Occipital lobe (tissue), 2 donors: ENCODE measurements around the gene CTBP2. TPM values are rescaled to one million over a fixed set of nuclear protein-coding genes. Genes with fewer than 3 reads are reported as not detected.

ENCODE experiments used
- DNase-seq: peaks from one replicate; lab custom pipeline; 2025; lab: John Stamatoyannopoulos, UW
- total RNA-seq: library from RNA; depleted of rRNA; stranded (reverse); fragments of >200 nt; gene quantifications from one replicate; pipeline ENCODE4 v1.2.3, GENCODE V29; 2014

CTBP2 gene
- total RNA-seq, 1 donor from 2014 or later = 52.9 TPM

- no peak for DNase-seq
Observed at GRCh38 chr10:125106586-125106985, 53.8 kb downstream of the CTBP2 start.

- no peak for DNase-seq
Observed at GRCh38 chr10:125105706-125106255, 54.6 kb downstream of the CTBP2 start.

DNA sequence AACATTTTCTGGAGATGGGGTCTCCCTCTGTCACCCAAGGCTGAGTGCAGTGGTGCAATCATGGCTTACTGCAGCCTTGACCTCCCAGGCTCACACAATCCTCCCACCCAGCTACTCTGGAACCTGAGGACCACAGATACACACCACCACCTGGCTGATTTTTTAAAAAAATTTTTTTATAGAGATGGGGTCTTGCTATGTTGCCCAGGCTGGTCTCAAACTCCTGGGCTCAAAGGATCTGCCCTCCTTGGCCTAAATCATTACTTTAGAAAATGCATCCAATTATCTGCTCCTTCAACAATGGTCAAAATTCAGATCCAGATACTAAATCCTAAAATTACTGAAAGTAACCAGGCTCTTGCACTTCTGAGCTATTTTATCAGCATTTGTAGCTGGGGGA lies 55.2 kb downstream of the CTBP2 start:
- no peak for DNase-seq

GRCh38 chr10:125104559-125104958 lies 55.8 kb downstream of the CTBP2 start:
- DNase-seq = no peak

GRCh38 chr10:125103924-125104323 lies 56.4 kb downstream of the CTBP2 start:
- DNase-seq = no peak

- DNase-seq = no peak
Observed at GRCh38 chr10:125103466-125103865, 56.9 kb downstream of the CTBP2 start.

- no peak for DNase-seq
Observed at GRCh38 chr10:125102821-125103220, 57.5 kb downstream of the CTBP2 start.

DNA sequence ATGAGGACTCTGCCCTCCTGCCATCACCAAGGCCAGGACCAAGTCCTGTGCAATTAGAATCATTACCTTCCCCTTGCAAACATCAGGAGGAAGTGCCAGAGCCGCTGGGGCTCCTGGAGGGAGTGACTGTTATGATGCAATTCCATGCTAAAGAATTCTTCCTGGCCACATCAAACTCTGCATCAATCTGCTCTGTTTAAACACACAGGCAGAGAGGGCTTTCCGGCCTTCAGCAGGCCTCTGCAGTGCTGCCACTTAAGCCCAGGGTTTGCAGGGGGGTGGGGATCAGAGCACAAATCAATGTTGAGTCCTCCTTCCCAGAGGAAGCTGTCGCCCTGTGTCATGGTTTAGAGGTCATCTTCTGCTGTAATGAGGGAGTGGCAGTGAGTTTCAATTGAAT lies 58.1 kb downstream of the CTBP2 start:
- DNase-seq = no peak

DNA sequence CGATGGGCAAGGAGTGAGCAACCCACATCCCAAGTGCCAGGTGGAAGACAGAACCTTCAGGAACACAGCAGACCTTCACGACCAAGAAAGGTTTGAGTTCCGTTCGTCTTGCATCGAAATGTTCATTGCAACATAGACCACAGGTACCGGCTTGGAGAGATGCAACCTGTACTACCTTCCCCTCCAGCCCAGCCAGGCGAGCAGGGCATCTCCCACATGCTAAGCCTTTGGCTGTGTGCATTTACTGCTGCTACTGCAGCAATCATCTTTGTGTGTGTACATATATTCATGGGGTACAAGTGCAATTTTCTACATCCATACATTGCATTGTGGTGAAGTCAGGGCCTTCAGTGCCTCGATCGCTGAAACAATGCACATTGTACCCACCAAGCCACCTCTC lies 58.8 kb downstream of the CTBP2 start:
- DNase-seq = no peak

DNA sequence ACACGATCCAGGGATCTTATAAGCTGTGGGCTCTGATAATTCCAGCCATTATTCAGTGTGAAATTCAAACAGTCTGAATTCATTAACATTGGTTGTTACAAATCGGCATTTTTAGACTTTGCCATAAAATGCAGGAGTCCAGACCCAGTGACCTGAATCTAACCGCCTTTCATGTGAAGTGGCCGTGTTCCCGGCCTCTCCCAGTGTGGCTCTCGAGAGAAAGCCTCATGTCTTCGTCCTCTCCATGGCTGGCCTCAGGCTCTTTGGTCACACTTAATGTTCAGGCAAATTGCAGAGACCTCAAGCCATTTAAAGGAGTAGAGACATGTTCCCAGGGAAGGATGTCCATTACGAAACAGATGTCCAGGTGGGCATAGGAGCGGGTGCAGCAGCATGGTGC lies 59.3 kb downstream of the CTBP2 start:
- DNase-seq = no peak

DNA sequence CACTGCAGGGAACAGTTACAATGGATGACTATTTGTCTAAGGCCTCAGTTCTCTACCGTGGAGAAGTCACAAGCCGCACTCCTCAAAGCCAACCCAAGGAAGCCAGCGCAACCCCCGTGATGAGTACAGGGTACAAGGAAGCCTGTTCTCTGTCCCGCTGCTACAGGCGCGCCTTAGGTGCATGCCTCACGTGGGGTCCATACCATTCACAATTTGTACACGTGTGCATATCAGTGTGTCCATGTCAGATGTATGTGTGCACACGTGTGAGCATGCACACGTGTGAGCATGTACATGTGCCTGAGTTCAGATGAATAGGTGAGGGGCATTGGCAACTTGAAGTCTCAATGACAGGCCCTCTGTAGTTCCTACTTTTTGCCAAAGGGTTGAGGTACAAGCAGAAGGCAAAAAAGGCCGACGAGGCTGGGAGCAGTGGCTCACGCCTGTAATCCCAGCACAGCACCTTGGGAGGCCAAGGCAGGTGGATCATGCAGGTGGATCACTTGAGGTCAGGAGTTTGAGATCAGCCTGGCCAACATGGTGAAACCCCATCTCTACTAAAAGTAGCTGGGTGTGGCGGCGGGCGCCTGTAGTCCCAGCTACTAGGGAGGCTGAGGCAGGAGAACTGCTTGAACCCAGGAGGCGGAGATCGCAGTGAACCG lies 62.8 kb downstream of the CTBP2 start:
- no peak for DNase-seq

DNA sequence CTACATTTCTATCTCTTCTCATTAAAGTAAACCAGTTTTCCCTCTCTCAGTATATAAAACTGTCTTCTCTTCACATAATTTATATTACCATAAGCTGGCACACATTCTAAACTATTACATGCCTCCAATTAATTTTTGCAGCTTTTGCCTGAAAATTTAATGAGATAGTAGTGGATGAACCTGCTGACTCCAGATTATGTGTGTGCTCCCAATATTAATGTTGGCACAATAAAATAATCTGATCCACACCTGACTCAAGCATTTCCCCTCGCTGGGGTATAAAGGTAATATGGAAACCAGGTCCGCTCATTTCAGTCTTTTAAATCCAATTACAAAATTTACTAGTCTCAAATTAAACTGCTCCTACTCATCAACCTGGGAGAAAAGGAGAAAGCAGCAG lies 63.4 kb downstream of the CTBP2 start:
- no peak for DNase-seq

DNA sequence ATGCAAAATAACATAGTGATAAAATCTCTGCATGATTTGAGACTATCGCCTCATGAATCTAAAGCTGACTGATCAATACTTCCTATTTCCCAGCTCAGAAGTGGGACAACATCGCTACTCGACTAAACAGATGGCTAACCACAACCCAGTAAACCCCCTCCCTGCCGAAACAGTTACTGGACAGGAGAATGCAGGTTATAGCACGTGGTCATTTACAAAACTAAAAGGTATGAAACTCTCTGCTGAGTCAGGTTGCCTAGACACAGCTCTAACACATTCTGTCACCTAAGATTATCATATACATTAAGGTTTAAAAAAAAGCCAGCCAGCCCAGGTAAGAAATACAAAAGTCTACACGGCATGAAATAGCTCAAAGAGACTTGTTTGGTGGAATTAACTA lies 64.0 kb downstream of the CTBP2 start:
- no peak for DNase-seq

GRCh38 chr10:125095776-125096175 lies 64.6 kb downstream of the CTBP2 start:
- no peak for DNase-seq

GRCh38 chr10:125095228-125095627 lies 65.1 kb downstream of the CTBP2 start:
- no peak for DNase-seq

DNA sequence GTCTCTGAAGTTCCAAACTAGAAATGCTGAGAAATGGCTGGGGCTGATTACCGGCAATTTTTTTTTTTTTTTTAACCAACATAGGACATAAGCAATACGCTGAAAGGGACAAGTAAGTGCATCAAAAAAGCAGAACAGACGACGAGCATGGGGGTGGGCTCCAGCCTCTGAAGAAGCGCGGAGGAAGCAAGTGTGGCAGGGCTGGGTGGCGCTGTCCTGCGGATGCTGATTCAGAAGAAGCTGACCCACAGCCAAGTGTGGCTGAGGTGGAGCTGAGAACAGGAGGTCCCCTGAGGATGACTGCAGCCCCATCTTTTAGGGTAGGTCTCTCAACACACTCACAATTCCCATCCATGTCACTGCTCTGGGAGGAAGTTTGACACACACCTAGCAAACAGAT lies 65.6 kb downstream of the CTBP2 start:
- DNase-seq = no peak

DNA sequence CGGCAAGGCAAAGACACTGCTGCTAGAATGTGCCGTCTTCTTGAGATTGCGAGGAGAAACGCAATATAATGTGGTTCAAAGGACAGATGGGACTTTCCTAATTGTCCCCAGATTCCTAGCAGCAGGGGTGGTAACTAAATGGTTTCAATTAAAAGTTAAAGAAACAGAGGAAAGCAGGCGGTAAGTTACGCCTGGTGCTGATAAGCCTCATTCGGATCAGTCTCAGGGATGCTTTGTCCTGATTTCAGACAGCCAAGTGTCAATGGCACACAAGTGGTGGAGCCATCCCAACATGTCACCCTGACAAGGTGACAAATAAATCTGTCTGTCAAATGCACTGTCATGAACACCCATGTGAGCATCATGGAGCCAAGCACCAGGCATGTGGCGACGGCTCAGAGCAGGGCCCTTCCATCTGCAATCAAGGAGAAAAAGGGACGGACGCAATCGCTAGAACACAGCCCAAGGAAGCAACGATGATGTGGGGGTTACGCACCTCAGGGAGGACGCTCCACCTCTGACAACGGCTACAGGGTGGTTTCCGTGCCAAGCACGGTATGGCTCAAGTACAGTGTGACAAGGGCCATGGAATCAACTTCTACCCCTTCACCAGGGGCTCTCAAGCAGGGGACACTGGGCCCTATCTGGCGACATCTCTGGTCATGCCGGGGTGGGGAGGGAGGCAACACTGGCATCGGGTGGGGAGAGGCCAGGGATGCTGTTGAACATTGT lies 66.2 kb downstream of the CTBP2 start:
- no peak for DNase-seq

- no peak for DNase-seq
Observed at GRCh38 chr10:125093199-125093973, 67.0 kb downstream of the CTBP2 start.

DNA sequence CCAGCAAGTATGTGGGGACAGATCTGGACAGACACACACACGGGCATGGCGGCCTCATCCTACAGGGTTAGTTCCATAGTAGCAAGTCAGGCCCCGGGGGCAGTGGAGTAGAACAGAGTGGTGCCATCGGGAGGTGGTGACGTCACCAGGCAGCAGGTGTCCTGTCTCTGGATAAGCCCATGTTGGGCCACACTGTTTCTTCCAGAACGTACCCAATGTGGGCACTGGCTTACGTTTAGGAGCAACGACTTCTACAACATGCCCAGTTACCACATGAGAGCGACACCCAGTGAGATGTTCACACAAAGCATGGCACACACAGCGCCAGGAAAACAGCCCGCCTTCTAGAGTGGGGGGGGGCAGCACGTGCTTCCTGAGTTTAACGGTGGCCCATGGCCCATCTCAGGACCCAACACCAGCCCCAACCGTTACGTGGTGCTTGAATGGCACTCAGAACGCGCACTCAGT lies 67.8 kb downstream of the CTBP2 start:
- no peak for DNase-seq

DNA sequence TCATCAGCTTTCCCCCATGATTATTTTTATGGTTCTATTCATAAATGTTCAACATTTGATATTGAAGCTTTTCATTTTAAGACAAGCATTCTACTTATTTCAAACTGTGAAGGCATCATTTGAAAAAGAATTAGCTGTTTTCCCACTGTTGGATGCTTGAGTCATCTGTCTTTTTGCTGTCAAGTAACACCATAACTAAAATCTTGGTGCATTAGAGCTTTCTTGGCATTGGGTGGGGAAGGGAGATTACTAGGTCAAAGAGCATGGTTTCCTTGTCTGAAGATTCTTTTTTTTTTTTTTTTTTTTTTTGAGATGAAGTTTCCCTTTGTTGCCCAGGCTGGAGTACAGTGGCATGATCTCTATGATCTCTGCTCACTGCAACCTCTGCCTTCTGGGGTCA lies 68.5 kb downstream of the CTBP2 start:
- DNase-seq = no peak

DNA sequence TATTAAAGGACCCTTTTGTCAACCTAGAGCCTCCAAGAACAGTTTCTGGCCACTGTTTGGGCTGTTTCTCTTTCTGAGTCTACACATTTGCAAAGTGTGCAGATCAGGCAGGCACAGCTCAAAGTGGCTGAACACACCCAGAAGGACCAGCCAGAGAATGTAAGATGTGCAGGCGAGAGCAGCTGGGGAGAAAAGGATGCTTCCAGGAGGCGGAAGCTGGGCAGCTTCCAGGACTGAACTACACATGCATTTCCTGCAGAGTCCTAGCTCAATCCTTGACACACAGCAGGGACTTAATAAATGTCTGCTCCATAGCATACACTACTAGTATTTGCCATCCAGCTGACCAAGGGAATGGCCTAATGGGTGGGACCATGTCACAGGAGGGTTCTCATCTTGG lies 70.9 kb downstream of the CTBP2 start:
- no peak for DNase-seq

DNA sequence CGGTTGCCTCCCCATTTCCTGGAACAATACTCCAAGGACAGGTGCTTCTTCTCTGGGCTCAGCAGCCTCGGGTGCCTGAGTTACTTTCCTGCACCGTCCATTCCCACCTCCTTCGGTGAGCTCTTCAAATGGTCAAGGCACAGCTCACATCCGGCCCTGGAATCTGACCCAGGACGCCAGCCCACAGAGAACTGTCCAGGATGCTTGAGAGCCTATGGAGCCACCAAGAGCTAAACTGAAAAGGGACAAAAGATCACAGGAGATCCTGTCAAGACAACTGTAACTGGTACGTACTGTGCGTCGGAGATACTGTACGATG lies 72.5 kb downstream of the CTBP2 start:
- no peak for DNase-seq
